Body of pancreas (tissue), 4 donors: ENCODE results near the gene ENPP1.

Source experiments
- POLR2A ChIP-seq, 3 donors: fragments of 450-650 bp; IDR thresholded peaks; one replicate each; pipeline ENCODE4 v1.6.1; 2016; ENCODE audit warnings: antibody characterized with exemption in 3 of 3, mild to moderate bottlenecking in 2 of 3
- TF ChIP-seq, protein P1 (sequence below), 7 experiments: fragments of 450-650 bp in 4 of 7; fragments of 200-600 bp in 3 of 7; sonication (generic) in 3 of 7; IDR thresholded peaks; one replicate each; pipeline ENCODE4 v1.5.1; 2016 to 2019; ENCODE audit warnings: antibody characterized with exemption in 7 of 7

GRCh38 chr6:131775886-131776285, 31.9 kb upstream of the ENPP1 start:
- TF ChIP-seq, protein P1, sequence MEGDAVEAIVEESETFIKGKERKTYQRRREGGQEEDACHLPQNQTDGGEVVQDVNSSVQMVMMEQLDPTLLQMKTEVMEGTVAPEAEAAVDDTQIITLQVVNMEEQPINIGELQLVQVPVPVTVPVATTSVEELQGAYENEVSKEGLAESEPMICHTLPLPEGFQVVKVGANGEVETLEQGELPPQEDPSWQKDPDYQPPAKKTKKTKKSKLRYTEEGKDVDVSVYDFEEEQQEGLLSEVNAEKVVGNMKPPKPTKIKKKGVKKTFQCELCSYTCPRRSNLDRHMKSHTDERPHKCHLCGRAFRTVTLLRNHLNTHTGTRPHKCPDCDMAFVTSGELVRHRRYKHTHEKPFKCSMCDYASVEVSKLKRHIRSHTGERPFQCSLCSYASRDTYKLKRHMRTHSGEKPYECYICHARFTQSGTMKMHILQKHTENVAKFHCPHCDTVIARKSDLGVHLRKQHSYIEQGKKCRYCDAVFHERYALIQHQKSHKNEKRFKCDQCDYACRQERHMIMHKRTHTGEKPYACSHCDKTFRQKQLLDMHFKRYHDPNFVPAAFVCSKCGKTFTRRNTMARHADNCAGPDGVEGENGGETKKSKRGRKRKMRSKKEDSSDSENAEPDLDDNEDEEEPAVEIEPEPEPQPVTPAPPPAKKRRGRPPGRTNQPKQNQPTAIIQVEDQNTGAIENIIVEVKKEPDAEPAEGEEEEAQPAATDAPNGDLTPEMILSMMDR (IDR thresholded peaks at IDR 0.05), result no peak
- no peak for TF ChIP-seq POLR2A (IDR thresholded peaks at IDR 0.05)
